Hepatocyte (in vitro differentiated cells): ENCODE results near the gene RAET1E.

Source experiments
- EZH2 ChIP-seq: fragments of 200-600 bp; sonication (generic); IDR thresholded peaks from 2 replicates; pipeline ENCODE4 v1.6.1; 2016; ENCODE audit warnings: antibody characterized with exemption, mild to moderate bottlenecking, borderline replicate concordance
- TF ChIP-seq, protein P1 (sequence below): fragments of 200-600 bp; sonication (generic); IDR thresholded peaks from 2 replicates; pipeline ENCODE4 v1.5.1; 2016; ENCODE audit warnings: antibody characterized with exemption, mild to moderate bottlenecking; ENCODE audit not compliant: poor library complexity

DNA sequence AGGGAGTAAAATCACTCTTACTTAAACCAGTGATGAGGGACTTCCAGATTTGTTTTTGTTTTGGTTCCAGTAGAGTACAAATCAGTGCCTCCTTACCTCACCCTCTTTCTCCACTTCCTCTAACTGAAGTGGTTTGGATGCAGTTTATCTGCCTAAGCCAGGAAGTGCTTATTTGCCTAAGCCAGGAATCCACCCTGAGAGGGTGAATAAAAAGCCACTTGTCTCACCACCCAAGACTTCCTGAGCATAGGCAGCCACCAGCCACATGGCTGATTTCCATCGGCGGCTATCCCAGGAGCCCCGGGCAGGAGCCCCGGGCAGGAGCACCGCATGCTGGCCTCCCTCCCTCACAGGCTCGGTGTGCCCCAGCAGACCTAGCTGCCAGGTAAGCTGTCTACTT lies 45.7 kb downstream of the RAET1E start:
- TF ChIP-seq, protein P1, sequence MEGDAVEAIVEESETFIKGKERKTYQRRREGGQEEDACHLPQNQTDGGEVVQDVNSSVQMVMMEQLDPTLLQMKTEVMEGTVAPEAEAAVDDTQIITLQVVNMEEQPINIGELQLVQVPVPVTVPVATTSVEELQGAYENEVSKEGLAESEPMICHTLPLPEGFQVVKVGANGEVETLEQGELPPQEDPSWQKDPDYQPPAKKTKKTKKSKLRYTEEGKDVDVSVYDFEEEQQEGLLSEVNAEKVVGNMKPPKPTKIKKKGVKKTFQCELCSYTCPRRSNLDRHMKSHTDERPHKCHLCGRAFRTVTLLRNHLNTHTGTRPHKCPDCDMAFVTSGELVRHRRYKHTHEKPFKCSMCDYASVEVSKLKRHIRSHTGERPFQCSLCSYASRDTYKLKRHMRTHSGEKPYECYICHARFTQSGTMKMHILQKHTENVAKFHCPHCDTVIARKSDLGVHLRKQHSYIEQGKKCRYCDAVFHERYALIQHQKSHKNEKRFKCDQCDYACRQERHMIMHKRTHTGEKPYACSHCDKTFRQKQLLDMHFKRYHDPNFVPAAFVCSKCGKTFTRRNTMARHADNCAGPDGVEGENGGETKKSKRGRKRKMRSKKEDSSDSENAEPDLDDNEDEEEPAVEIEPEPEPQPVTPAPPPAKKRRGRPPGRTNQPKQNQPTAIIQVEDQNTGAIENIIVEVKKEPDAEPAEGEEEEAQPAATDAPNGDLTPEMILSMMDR = no peak
- no peak for TF ChIP-seq EZH2
